Hindlimb muscle (tissue), 1 donor: ENCODE results near the gene IPO13. TPM values are rescaled to one million over a fixed set of nuclear protein-coding genes. Genes with fewer than 3 reads are reported as not detected.

Source experiments
- DNase-seq: peaks from one replicate; pipeline ENCODE4 v3.0.0-alpha.2; 2013
- polyA plus RNA-seq: library from polyadenylated mRNA; unstranded; fragments of 120-200 nt; gene quantifications from one replicate; pipeline ENCODE4 v1.2.1, GENCODE V29; 2013; ENCODE audit not compliant: insufficient read length

IPO13 gene
- polyA plus RNA-seq, 1 donor, result 29.2 TPM

DNA sequence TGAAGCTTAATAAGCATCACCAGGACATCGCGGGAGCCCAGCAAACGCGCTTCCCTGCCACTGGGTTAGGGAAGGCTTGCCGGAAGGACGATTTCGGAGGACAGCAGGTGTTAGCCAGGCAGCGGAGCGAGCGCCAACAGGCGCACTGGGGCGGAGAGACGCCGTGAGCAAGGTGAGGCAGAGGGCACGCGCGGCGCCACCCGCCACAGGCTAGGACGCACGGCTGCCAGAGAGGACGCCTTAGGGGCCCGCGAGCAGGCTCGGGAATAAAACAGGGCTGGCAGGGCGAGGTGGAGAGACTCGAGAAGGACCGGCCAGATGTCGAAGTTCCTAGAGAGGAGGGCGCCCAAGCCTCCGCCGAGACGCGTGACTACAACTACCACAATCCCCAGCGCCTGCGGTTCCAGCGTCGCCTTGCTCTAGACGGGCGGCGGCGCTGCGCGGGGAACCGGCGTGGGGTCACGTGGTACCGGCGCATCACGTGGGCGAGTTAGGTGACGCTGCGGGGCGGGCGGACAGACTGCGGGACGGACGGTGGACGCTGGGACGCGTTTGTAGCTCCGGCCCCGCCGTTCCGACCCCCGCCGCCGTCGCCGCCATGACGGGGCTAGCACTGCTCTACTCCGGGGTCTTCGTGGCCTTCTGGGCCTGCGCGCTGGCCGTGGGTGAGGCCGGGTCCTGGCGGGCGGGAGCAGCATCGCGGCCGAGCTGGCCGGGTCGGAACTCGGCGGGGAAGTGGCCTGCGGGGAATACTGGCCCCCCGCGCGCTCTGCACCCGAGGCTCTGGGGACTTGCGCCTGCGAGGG is 27.9 kb downstream of the IPO13 start, which contains the start of gene ATP6V0B:
TSS of gene ATP6V0B (plus strand) at position 518 of the 806 bp plus-strand sequence. CDS start at position 599, 81 bp downstream.
- DNase-seq, result peak; percentile 95

- DNase-seq, result peak; percentile 39
Observed at GRCh38 chr1:43975249-43975961, 28.7 kb downstream of the IPO13 start.

DNA sequence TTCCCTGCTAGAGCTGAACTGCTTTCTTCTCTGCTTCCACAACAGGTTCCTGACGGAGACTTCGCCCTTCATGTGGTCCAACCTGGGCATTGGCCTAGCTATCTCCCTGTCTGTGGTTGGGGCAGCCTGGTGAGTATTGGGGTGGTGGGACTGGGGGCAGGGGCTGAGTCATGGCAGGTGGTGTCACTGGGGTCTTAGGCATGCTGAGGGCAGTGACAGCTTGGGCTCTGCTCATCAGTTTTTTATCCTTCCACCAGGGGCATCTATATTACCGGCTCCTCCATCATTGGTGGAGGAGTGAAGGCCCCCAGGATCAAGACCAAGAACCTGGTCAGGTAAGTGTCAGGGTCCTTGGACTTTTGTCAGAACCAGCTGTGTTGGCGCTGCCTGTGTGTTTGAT is 29.3 kb downstream of the IPO13 start:
- DNase-seq, result no peak

- DNase-seq, result no peak
Observed at GRCh38 chr1:43976890-43977289, 30.1 kb downstream of the IPO13 start.

GRCh38 chr1:43977376-43978263 is 30.9 kb downstream of the IPO13 start:
- no peak for DNase-seq

DNA sequence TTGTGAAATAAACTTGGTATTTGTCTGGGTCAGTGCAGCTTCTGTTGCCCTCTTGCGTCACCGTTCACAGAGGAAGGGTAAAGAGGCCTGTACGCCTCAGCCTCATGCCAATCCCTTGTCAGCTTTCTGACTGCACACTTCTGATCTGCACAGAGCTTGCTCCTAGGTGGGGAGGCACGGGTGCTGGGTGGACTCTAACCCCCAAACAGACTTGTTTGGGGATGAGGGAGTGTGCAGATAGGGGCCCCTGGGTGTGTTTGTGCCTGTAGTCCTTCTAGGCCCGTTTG is 31.5 kb downstream of the IPO13 start:
- DNase-seq, result no peak

GRCh38 chr1:43978551-43979260 is 32.0 kb downstream of the IPO13 start, which contains the start of gene B4GALT2:
Gene B4GALT2, plus strand, starts transcription at chr1:43979210. Its CDS starts 1,951 bp downstream, at chr1:43981161.
- DNase-seq, result peak; percentile 63

DNA sequence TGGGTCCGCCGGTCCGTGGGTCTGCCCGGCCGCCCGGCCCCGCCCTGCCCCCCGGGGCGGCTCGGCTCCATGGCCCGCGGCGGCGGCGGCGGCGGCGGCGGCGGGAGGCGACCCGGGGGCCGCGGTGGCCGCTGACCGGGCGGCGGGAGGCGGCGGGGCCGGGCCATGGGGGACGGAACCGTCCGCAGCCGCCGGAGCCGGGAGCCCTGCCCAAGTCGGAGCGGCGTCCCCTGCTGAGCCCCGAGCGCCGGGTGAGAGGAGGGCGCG is 32.4 kb downstream of the IPO13 start:
- DNase-seq, result no peak

DNA sequence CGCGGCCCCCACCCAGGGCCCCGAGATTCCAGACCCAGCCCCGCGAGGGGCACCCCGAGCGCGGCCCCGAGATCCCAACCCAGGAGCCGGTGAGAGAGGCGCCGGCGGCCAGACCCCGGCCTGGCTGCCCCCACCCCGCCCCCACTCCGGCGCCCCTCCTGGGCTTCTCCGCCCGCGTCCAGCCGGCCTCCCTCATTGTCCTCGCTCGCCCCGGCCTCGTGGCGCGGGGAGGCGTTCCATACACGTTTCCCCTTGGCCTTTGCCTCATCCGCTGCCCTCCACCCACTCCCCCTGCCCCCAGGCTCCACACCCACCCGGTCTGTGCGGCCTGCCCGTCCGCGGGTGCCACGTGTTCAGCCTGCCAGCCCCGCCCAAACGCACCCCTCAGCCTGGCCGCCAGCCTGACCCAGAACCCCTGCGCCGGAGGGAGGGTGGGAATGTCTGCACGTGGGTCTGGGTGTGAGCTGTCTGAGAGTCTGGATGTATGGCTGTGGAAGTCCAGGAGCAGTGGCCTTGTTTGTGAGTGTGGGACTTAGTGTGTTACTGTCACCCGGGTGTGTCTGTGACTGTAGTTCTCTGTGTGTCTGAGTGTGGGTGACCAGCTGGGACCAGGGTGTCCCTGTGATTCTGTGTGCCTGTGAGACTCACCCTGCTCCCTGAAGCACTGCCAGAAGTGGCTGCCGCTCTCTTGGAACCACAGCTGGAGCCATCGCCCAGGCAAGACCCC is 32.9 kb downstream of the IPO13 start:
- DNase-seq, result peak; percentile 46

GRCh38 chr1:43980255-43981134 is 33.7 kb downstream of the IPO13 start:
- DNase-seq, result no peak

DNA sequence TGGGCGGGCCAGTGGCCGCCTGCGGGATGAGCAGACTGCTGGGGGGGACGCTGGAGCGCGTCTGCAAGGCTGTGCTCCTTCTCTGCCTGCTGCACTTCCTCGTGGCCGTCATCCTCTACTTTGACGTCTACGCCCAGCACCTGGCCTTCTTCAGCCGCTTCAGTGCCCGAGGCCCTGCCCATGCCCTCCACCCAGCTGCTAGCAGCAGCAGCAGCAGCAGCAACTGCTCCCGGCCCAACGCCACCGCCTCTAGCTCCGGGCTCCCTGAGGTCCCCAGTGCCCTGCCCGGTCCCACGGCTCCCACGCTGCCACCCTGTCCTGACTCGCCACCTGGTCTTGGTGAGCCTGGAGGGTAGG is 34.4 kb downstream of the IPO13 start:
- DNase-seq, result no peak

DNA sequence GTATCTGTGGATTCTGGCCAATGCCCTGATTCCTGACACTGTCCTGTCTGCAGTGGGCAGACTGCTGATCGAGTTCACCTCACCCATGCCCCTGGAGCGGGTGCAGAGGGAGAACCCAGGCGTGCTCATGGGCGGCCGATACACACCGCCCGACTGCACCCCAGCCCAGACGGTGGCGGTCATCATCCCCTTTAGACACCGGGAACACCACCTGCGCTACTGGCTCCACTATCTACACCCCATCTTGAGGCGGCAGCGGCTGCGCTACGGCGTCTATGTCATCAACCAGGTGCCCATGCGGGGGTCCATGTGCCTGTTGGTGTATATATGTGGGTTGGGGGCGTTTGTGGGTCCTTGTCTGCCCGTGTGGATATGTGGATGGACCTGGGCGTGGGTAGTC is 34.9 kb downstream of the IPO13 start:
- no peak for DNase-seq

DNA sequence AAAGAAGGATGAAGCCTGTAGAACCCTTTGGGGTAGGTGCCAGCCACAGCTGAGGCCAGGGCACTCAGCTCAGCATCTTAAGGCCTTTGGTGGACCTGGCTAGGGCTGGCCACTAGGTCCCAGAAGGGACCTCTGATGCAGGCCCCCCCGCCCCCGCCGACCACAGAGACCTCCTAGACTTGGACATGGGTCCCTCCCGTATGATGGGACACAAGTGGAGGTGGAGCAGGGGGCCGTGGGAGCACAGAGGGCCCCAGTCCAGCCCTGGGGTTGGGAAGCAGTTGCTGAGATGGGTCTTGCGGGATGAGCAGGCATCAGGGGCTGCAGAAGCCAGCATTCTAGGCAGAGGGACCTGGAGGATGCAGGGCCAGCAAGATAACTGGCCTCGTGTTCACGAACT is 35.5 kb downstream of the IPO13 start:
- DNase-seq, result no peak

GRCh38 chr1:43982808-43983207 is 36.1 kb downstream of the IPO13 start:
- DNase-seq, result no peak

- DNase-seq, result no peak
Observed at GRCh38 chr1:43983253-43983899, 36.6 kb downstream of the IPO13 start.

DNA sequence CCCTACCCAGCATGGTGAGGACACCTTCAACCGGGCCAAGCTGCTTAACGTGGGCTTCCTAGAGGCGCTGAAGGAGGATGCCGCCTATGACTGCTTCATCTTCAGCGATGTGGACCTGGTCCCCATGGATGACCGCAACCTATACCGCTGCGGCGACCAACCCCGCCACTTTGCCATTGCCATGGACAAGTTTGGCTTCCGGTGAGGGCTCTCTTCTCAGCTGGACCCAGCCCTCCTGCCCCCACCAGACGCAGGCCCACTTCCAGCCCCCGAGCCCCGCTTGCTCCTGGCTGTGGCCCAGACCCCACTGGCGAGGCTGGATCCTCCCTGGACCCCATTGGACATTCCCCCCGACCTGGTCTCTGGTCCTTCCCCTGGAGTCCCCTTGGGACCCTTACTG is 38.1 kb downstream of the IPO13 start:
- no peak for DNase-seq

DNA sequence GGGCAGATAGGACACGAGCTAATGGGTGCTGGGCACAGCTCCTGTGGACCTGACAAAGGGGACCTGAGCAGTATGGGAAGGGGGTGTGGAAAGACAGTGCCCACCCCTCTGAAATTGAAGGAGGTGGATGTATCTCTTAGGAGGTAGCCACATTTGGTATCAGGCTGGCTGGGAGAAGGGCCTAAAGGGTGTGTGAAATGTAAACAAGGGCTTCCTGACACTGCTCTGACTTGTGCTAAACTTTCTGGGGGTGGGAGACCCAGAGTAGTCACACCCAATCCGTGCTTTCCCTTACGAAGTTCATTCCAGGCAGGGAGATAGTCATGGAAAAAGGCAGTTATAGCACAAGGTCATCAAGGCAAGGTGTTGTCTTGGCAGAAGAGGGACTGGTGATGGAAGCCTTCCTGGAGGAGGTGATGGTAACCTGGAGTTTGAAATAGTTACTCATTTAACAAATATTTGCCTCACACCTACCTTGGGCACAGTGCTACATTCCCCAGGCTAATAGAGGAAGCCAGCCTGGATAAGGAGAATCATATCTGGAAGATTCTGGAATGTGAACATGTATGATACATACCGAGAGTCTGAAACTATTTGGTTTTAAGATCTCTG is 39.3 kb downstream of the IPO13 start:
- no peak for DNase-seq

DNA sequence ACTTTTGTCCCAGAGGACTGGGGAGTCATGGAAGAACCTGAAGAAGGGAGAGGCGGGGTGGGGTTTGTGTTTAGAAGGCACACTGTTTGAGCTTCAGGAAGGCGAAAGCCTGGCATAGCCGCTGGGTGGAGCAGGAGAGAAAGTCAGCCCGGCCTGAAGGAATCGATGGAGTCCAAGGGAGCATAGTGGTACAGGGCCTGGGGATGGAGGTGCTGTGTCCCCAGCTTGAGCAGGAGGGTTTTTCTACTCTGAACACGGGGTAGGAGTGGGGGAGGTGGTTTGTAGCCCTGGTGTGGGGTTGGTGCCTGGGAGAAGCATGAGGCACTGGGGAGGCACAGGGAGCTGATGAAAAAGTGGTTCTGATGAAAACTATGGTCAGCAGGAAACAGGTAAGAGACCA is 40.0 kb downstream of the IPO13 start:
- no peak for DNase-seq

DNA sequence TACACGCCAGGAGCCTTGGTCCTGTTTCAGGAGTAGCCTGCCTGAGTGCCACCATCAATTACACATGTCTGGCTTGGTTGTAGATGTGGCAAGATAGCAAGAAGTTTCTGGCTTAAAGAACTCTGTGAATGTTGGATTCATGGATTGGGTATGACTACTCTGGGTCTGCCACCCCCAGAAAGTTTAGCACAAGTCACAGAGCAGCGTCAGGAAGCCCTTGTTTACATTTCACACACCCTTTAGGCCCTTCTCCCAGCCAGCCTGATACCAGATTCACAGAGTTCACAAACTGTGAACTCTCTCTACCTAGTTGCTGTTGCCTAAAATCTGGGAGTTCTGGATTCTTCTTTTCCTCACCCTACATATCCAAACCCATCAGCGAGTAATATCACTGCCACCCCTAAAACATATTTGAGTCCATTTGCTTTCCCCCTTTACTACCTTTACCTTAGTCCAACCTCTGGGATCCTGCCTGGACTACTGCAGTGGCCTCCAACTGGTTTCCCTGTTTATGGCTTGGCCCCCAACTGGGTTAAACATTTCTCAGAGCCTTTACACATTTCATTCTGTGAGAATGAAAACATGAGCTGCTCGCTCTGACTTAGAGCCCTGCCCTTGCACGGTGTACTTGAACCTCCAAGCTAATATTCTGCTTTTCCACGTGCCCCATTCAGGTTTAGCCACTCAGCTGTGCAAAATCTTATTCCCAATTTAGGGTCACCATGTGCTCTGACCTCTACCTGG is 40.6 kb downstream of the IPO13 start:
- DNase-seq, result no peak
